HepG2 (cell line): ENCODE results near the gene MICOS13. TPM values are rescaled to one million over a fixed set of nuclear protein-coding genes. Genes with fewer than 3 reads are reported as not detected.

Experiments used
- AGO1 ChIP-seq: fragments of 200-400 bp; formaldehyde crosslinking; IDR thresholded peaks from 2 replicates; pipeline ENCODE4 v1.6.1; 2017; ENCODE audit warnings: mild to moderate bottlenecking, low read depth, low read length, moderate library complexity; ENCODE audit not compliant: poor library complexity, severe bottlenecking
- ARNTL ChIP-seq: sonication (generic); formaldehyde crosslinking; IDR thresholded peaks from 2 replicates; pipeline ENCODE4 v1.4.0; 2020; ENCODE audit warnings: mild to moderate bottlenecking, missing genetic modification reagents
- ATF6 ChIP-seq: sonication (generic); formaldehyde crosslinking; conservative IDR thresholded peaks from 2 replicates; pipeline ENCODE4 v1.4.0; 2020; ENCODE audit warnings: missing genetic modification reagents
- ATM ChIP-seq: fragments of 450-650 bp; IDR thresholded peaks from 2 replicates; pipeline ENCODE4 v1.7.1; 2017; ENCODE audit warnings: mild to moderate bottlenecking, borderline replicate concordance
- BRD4 ChIP-seq: sonication (generic); formaldehyde crosslinking; IDR thresholded peaks from 2 replicates; pipeline ENCODE4 v1.4.0; 2020; ENCODE audit warnings: missing genetic modification reagents
- DMTF1 ChIP-seq: sonication (generic); formaldehyde crosslinking; IDR thresholded peaks from 2 replicates; pipeline ENCODE4 v1.4.0; 2020; ENCODE audit warnings: mild to moderate bottlenecking, missing genetic modification reagents
- EEA1 ChIP-seq: sonication (generic); formaldehyde crosslinking; IDR thresholded peaks from 2 replicates; pipeline ENCODE4 v1.5.1; 2020; ENCODE audit warnings: mild to moderate bottlenecking, missing genetic modification reagents, borderline replicate concordance
- ELF1 ChIP-seq: sonication (generic); formaldehyde crosslinking; IDR thresholded peaks from 2 replicates; pipeline ENCODE4 v1.4.0; 2020; ENCODE audit warnings: missing genetic modification reagents
- ELF4 ChIP-seq: sonication (generic); formaldehyde crosslinking; IDR thresholded peaks from 2 replicates; pipeline ENCODE4 v1.5.0; 2020; ENCODE audit warnings: missing genetic modification reagents, mild to moderate bottlenecking, moderate library complexity, borderline replicate concordance
- FOXK2 ChIP-seq: fragments of 450-650 bp; IDR thresholded peaks from 2 replicates; pipeline ENCODE4 v1.6.1; 2016
- FOXP1 ChIP-seq, 2 experiments: fragments of 450-650 bp in 1 of 2; IDR thresholded peaks; 2 replicates each; pipeline ENCODE4 v1.6.1; 2017 to 2018; ENCODE audit warnings: antibody characterized with exemption in 1 of 2
- HHEX ChIP-seq: IDR thresholded peaks from 2 replicates; pipeline ENCODE4 v1.6.1; 2016; ENCODE audit warnings: control low read depth
- KLF15 ChIP-seq: sonication (generic); formaldehyde crosslinking; IDR thresholded peaks from 2 replicates; pipeline ENCODE4 v1.8.1; 2023; ENCODE audit warnings: borderline replicate concordance, mild to moderate bottlenecking, inconsistent platforms, missing genetic modification reagents, mixed read lengths
- STAG1 ChIP-seq: sonication (generic); formaldehyde crosslinking; IDR thresholded peaks from 2 replicates; pipeline ENCODE4 v1.4.0; 2020; ENCODE audit warnings: missing genetic modification reagents
- ZBTB2 ChIP-seq: sonication (generic); formaldehyde crosslinking; IDR thresholded peaks from 2 replicates; pipeline ENCODE4 v1.8.0; 2022; ENCODE audit warnings: low read depth, missing genetic modification reagents
- ZBTB42 ChIP-seq: sonication (generic); formaldehyde crosslinking; IDR thresholded peaks from 2 replicates; pipeline ENCODE4 v1.5.0; 2020; ENCODE audit warnings: mild to moderate bottlenecking, missing genetic modification reagents
- ZNF143 ChIP-seq: sonication (generic); formaldehyde crosslinking; IDR thresholded peaks from 2 replicates; pipeline ENCODE4 v1.4.0; 2020; ENCODE audit warnings: missing genetic modification reagents
- ZNF362 ChIP-seq: sonication (generic); formaldehyde crosslinking; IDR thresholded peaks from 2 replicates; pipeline ENCODE4 v1.4.0; 2020; ENCODE audit warnings: missing genetic modification reagents, mild to moderate bottlenecking, borderline replicate concordance
- ZNF570 ChIP-seq: sonication (generic); formaldehyde crosslinking; IDR thresholded peaks from 2 replicates; pipeline ENCODE4 v1.4.0; 2020; ENCODE audit warnings: mild to moderate bottlenecking, missing genetic modification reagents, borderline replicate concordance
- ZNF580 ChIP-seq: IDR thresholded peaks from 2 replicates; pipeline ENCODE4 v1.6.1; 2016; ENCODE audit warnings: low read depth, borderline replicate concordance
- ZNF724P ChIP-seq: sonication (generic); formaldehyde crosslinking; IDR thresholded peaks from 2 replicates; pipeline ENCODE4 v1.8.0; 2022; ENCODE audit warnings: missing genetic modification reagents, borderline replicate concordance
- ZNF891 ChIP-seq: sonication (generic); formaldehyde crosslinking; IDR thresholded peaks from 2 replicates; pipeline ENCODE4 v1.5.0; 2020; ENCODE audit warnings: mild to moderate bottlenecking, missing genetic modification reagents
- polyA plus RNA-seq, 8 experiments: library from polyadenylated mRNA; depleted of rRNA in 3 of 8; stranded (reverse) in 7 of 8; unstranded in 1 of 8; fragments of >200 nt; fragmentation: Illumina TruSeq in 4 of 8; extraction: Trizol in 4 of 8; gene quantifications; 2 replicates each; pipeline versions ENCODE4 v1.2.1 to v1.2.3, GENCODE V29; 2011 to 2016; ENCODE audit warnings: low read depth in 4 of 8, missing spikeins in 1 of 8, mixed read lengths in 1 of 8; ENCODE audit not compliant: insufficient read depth in 1 of 8
- total RNA-seq, 5 experiments: library from RNA; depleted of rRNA; stranded (reverse); fragments of >200 nt; fragmentation: Illumina TruSeq; extraction: Trizol; gene quantifications; 2 replicates each; pipeline ENCODE4 v1.2.3, GENCODE V29; 2016; ENCODE audit warnings: low read depth in 1 of 5

The MICOS13 gene
- total and polyA plus RNA-seq, 2 of the 13 experiments (the other 11 are each of a cell fraction or from before 2014, with no cell fraction given): 28.8 to 35.4 TPM

GRCh38 chr19:5690125-5690954 is 10.0 kb upstream of the MICOS13 start, which contains the start of gene RPL36 (continued):
- TF ChIP-seq ATF6 (CRISPR knock-in tag) (no peak), HHEX (CRISPR knock-in tag) (no peak), ZNF570 (CRISPR knock-in tag) (0 out of 2 replicates have a peak, but pooled peaks have one; percentile 55), ATM (no peak), ARNTL (CRISPR knock-in tag) (peak; percentile 43; the same call in 1 of the 2 replicates), EEA1 (CRISPR knock-in tag) (peak; percentile 83; the same call in 1 of the 2 replicates), ZBTB2 (CRISPR knock-in tag) (peak; percentile 48; the same call in 1 of the 2 replicates), FOXP1 (IDR thresholded peaks at IDR 0.05) (no peak), FOXP1 (CRISPR knock-in tag; IDR thresholded peaks at IDR 0.05) (no peak), ZNF362 (CRISPR knock-in tag) (no peak), ZNF580 (peak; percentile 82; the same call in 1 of the 2 replicates), ZNF724P (peak; percentile 95), ZNF891 (CRISPR knock-in tag) (peak; percentile 77; the same call in 1 of the 2 replicates), FOXK2 (no peak), ELF1 (CRISPR knock-in tag) (peak; percentile 92), STAG1 (CRISPR knock-in tag) (peak; percentile 50), ZNF143 (CRISPR knock-in tag) (peak; percentile 92), ZBTB42 (CRISPR knock-in tag) (peak; percentile 88; the same call in 1 of the 2 replicates), DMTF1 (CRISPR knock-in tag) (no peak), BRD4 (CRISPR knock-in tag) (peak; percentile 92), AGO1 (peak; percentile 91), ELF4 (CRISPR knock-in tag) (peak; percentile 81; the same call in 1 of the 2 replicates), KLF15 (CRISPR knock-in tag) (no peak)
